ENCODE data around the gene TBRG4.

Gene TBRG4

DNA sequence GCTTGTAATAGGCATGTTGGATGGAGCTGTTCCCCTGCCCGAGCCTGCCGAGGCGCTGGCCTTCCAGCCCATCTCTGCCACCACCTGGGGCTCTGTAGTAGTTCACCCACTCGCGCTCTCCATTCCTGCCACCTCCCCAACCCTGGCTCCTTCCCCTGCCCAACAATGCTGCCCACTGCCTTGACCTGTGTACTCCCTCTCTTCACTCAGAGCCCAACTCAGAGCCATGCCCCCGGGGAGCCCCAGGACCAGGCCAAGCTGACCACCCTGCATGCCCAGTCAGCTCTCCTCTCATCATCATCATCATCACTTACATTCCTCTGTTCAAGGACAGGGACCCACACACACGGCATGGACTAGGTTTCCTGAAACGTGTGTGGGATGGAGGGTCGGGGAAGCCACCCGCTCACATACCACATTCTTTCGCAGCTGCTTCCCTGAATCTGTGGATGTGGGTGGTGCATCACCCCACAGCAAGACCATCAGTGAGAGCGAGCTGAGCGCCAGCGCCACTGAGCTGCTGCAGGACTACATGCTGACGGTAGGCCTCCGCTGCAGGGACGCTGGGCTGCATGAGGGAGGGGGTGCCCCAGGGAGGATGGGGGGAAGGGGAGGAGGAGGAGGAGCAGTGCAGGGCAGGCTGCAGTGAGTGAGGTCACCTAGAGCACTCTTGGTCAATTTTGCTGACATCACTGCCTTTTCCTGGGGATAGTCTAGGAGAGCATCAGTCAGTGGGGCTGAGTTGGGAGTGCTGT lies 38.3 kb downstream of the TBRG4 start:
- DNase-seq, result no peak

DNA sequence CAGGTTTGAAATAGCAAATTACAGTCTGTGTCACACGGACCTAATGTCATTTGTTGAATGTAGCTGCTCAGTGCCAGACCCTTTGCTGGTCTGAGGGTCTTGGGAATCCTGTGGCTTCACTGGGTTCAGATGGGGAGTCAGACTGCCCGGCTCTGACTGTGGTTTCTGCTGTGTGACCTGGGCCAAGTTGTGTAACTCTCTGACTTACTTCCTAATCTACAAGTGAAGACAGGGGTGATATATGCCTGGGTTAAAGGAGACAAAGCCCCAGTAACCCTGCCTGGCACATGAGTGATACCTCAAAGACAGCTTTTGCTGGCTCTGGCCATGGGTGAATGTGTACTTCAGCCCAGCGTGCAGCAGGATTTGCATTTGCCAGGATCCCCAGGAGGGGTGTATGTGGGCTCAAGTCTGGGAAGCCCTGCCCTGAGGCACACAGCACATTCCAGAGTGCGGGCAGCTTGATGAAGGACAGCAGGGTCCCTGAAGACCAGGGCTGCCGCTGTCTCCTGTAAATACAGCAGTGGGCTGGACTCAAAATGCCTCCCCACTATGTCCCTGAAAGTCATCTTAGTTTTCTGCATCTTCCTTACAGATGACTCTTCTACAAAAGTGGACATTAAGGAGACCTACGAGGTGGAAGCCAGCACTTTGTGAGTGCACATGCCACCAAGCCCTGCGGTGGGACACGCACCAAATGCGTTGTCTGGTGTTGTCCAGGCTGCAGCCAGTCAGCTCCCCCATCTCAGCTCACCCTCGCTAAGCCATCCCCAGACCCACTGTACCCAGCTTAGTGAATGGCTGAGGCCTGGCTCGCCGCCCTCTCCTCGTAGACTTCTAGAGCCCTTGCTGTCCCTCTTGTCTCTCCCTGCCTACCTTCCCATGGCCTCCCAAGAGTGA lies 39.1 kb downstream of the TBRG4 start:
- DNase-seq, result no peak

- DNase-seq, result no peak
Measured at GRCh38 chr7:45071528-45071927, 40.0 kb downstream of the TBRG4 start.

DNA sequence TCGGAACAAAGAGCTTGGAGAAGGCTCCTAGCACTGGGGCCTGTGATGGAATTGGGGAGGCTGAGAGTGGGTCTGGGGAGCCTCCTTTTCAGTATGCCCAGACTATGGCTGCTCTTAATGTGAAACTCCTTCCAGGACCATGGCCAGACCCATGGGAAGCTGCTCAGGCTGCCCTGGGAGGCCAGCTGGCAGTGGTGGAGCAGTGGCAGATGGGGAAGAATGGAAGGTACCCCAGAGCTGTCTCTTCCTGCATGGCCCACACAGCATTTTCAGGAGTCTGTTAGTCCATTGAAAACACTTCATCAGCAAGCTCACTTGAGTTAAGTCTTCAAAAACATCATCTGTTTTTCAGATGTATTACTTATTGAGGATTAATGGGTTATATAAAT lies 41.2 kb downstream of the TBRG4 start:
- DNase-seq, result no peak

GRCh38 chr7:45069444-45070253 lies 41.8 kb downstream of the TBRG4 start:
- no peak for DNase-seq

- DNase-seq, result no peak
Measured at GRCh38 chr7:45068236-45069023, 43.1 kb downstream of the TBRG4 start.

- no peak for DNase-seq
Measured at GRCh38 chr7:45067582-45067981, 43.9 kb downstream of the TBRG4 start.

GRCh38 chr7:45066409-45066808 lies 45.1 kb downstream of the TBRG4 start:
- DNase-seq, result no peak

- no peak for DNase-seq
Measured at GRCh38 chr7:45065031-45065995, 46.2 kb downstream of the TBRG4 start.

- DNase-seq, result no peak
Measured at GRCh38 chr7:45064047-45064725, 47.3 kb downstream of the TBRG4 start.

GRCh38 chr7:45061806-45062425 lies 49.6 kb downstream of the TBRG4 start:
- DNase-seq, result no peak

- no peak for DNase-seq
Measured at GRCh38 chr7:45061352-45061751, 50.1 kb downstream of the TBRG4 start.

GRCh38 chr7:45060295-45060694 lies 51.2 kb downstream of the TBRG4 start:
- no peak for DNase-seq

- DNase-seq, result no peak
Measured at GRCh38 chr7:45057878-45058277, 53.6 kb downstream of the TBRG4 start.

GRCh38 chr7:45055594-45056219 lies 55.8 kb downstream of the TBRG4 start:
- no peak for DNase-seq

- no peak for DNase-seq
Measured at GRCh38 chr7:45055016-45055415, 56.5 kb downstream of the TBRG4 start.

DNA sequence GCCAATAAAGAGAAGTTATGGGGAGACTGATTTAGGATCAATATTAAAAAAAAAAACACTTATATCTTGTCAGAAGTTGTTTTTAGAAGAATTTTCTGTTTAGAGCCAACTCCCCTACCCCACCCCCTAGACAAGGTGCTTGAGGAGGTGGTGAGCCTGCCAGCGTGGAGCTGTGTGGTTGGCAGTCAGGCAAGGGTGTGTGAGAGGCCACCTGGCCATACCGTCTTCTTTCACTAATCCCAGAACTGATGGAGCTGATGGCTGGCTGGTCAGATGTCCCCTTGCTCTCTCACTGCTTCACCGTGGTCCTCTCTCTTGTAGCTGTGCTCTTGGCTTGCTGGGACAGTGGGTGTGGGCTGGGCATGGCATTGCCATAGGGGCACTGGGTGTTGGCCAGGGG lies 57.1 kb downstream of the TBRG4 start:
- no peak for DNase-seq

DNA sequence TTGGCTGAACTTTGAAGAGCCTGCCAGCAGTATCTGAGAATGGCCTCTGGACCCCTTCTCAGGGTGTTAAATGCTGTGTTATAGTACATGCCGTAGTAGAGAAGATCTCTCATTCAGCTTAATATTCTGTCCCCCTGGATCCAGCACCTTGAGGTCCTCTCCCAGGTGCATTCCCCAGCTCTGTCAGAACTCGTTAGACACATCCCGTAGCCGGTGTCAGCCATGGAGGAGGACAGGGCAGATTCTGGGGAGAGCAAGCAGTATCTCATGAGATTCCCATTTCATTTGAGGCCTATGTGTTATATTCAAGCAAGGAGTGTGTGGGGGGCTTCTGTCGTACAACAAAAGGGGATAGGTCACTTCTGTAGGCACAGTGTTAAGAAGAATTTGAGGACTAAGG lies 57.6 kb downstream of the TBRG4 start:
- no peak for DNase-seq

GRCh38 chr7:45053401-45053800 lies 58.1 kb downstream of the TBRG4 start:
- DNase-seq, result no peak

DNA sequence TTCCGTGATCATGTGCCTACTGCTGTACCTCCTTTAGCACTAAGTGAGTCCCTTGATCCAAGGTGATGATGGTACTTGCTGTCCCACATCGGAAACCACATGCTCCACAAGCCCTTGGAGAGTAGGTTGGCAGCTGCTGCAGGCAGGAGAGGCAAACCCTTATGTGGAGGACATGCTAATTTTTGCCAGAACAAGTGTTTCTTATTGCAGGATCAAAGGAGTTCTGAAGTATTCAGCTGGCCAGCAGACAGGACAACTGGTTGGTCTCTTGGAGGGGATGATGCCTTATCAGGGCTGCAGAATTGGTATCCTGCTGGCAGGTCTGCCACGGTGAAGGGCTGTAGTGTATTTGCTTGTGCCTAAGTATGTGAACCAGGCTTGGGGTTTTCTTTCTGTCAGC lies 59.5 kb downstream of the TBRG4 start:
- DNase-seq, result no peak
